PC-9 (cell line): ENCODE results near the gene VOPP1. TPM values are rescaled to one million over a fixed set of nuclear protein-coding genes. Genes with fewer than 3 reads are reported as not detected.

Experiments used
- BruUV-seq: library from RNA; stranded (reverse); fragments of 400-500 nt; replicated peaks from 2 replicates; lab custom pipeline; 2021; lab: Mats Ljungman, UMichigan
- CTCF ChIA-PET: fragments of 300-600 bp; sonication (Branson Sonifier 250); formaldehyde crosslinking; loops from one replicate; lab custom pipeline; 2022; ENCODE audit warnings: antibody characterized with exemption; lab: Charles Lee
- POLR2A ChIA-PET: fragments of 300-600 bp; sonication (Branson Sonifier 250); formaldehyde crosslinking; loops from one replicate; lab custom pipeline; 2022; ENCODE audit warnings: antibody characterized with exemption; ENCODE audit not compliant: unreplicated experiment; lab: Charles Lee
- DNase-seq, 2 experiments: peaks; one replicate each; pipeline versions ENCODE4 v3.0.0 to v3.0.0-alpha.2; 2015 to 2022; ENCODE audit warnings: mixed read lengths in 1 of 2
- H2AFZ ChIP-seq: fragments of 200-600 bp; sonication (generic); 2 replicates; pipeline ENCODE4 v1.8.1; 2017; ENCODE audit warnings: antibody characterized with exemption
- H3F3A ChIP-seq: fragments of 200-600 bp; sonication (generic); 2 replicates; pipeline ENCODE4 v1.8.1; 2017; ENCODE audit warnings: antibody characterized with exemption, mild to moderate bottlenecking, low read depth; ENCODE audit not compliant: insufficient read depth
- H3K27ac ChIP-seq: fragments of 200-600 bp; sonication (generic); 2 replicates; pipeline ENCODE4 v1.6.1; 2016; ENCODE audit warnings: mixed run types
- H3K27me3 ChIP-seq: fragments of 200-600 bp; sonication (generic); 2 replicates; pipeline ENCODE4 v1.6.1; 2016; ENCODE audit warnings: low read depth, mixed run types; ENCODE audit not compliant: insufficient read depth
- H3K36me3 ChIP-seq: fragments of 200-600 bp; sonication (generic); 2 replicates; pipeline ENCODE4 v1.6.1; 2016; ENCODE audit warnings: low read depth, mixed run types
- H3K4me1 ChIP-seq: fragments of 200-600 bp; sonication (generic); replicated peaks from 2 replicates; pipeline ENCODE4 v1.6.1; 2016; ENCODE audit warnings: mixed run types; ENCODE audit not compliant: insufficient read depth
- H3K4me2 ChIP-seq: fragments of 200-600 bp; sonication (generic); 2 replicates; pipeline ENCODE4 v1.6.1; 2017; ENCODE audit warnings: mixed run types
- H3K4me3 ChIP-seq: fragments of 200-600 bp; sonication (generic); 2 replicates; pipeline ENCODE4 v1.6.1; 2016; ENCODE audit warnings: mixed run types
- H3K79me2 ChIP-seq: fragments of 200-600 bp; sonication (generic); 2 replicates; pipeline ENCODE4 v1.6.1; 2017; ENCODE audit warnings: low read depth, mixed run types
- H3K9me2 ChIP-seq: fragments of 200-600 bp; sonication (generic); 2 replicates; pipeline ENCODE4 v1.8.1; 2017; ENCODE audit warnings: mild to moderate bottlenecking; ENCODE audit not compliant: insufficient read depth
- H3K9me3 ChIP-seq: fragments of 200-600 bp; sonication (generic); 2 replicates; pipeline ENCODE4 v1.8.1; 2016; ENCODE audit warnings: low read depth; ENCODE audit not compliant: insufficient read depth
- H4K20me1 ChIP-seq: fragments of 200-600 bp; sonication (generic); 2 replicates; pipeline ENCODE4 v1.8.1; 2017; ENCODE audit not compliant: insufficient read depth
- EZH2 ChIP-seq: fragments of 200-600 bp; sonication (generic); IDR thresholded peaks from 2 replicates; pipeline ENCODE4 v1.8.0; 2017; ENCODE audit warnings: antibody characterized with exemption, low read depth
- intact Hi-C: fragments of 100-400 bp; cut with micrococcal nuclease; formaldehyde crosslinking; loops from one replicate; pipeline ENCODE4 v1.10.0; 2022; ENCODE audit not compliant: unreplicated experiment
- total RNA-seq: library from RNA; stranded (reverse); gene quantifications from 2 replicates; pipeline ENCODE4 v1.2.3, GENCODE V29; 2021
- TF ChIP-seq, protein P1 (sequence below): fragments of 200-600 bp; sonication (generic); conservative IDR thresholded peaks from 2 replicates; pipeline ENCODE4 v1.6.1; 2017; ENCODE audit warnings: mixed run types, antibody characterized with exemption, mild to moderate bottlenecking, moderate library complexity

VOPP1 gene
- total RNA-seq, 1 experiment from 2014 or later = 207 TPM

DNA sequence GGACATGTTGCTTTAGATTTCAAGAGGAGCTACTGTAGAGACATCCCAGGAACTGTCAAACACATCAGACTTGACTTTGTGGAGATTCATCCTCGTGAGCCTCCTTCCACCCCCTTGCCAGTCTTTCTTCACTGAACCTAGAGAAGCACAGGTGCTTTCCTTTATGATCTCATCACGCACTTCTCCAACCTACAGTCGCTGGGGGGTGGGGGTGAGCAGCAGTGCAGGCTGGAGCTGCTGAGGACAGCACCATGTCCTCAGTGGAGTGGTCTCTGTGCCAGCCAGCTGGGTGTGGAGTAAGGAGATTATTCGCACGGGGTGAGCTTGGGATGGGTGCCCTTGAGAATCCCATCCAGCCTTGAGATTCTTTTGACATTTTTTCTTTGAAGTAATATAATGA lies 88.1 kb downstream of the VOPP1 start:
- H4K20me1 ChIP-seq = peaks cover 31% of the 10 kb centered on the region; the same call in 1 of the 2 replicates
- no peak overlapping the region for H3K27ac ChIP-seq
- H3K4me3 ChIP-seq = no peak overlapping the region
- H3K4me2 ChIP-seq = no peak overlapping the region
- intact Hi-C loops = no loop called here
- peaks cover 14% of the 10 kb centered on the region for H3F3A ChIP-seq
- no peaks in the 10 kb centered on the region for H3K27me3 ChIP-seq
- no TSS peak for BruUV-seq
- no peaks in the 10 kb centered on the region for H3K4me1 ChIP-seq
- H3K9me3 ChIP-seq = no peaks in the 10 kb centered on the region
- ChIA-PET CTCF (no interaction called here), POLR2A (no interaction called here)
- no peak for DNase-seq
- TF ChIP-seq, protein P1, sequence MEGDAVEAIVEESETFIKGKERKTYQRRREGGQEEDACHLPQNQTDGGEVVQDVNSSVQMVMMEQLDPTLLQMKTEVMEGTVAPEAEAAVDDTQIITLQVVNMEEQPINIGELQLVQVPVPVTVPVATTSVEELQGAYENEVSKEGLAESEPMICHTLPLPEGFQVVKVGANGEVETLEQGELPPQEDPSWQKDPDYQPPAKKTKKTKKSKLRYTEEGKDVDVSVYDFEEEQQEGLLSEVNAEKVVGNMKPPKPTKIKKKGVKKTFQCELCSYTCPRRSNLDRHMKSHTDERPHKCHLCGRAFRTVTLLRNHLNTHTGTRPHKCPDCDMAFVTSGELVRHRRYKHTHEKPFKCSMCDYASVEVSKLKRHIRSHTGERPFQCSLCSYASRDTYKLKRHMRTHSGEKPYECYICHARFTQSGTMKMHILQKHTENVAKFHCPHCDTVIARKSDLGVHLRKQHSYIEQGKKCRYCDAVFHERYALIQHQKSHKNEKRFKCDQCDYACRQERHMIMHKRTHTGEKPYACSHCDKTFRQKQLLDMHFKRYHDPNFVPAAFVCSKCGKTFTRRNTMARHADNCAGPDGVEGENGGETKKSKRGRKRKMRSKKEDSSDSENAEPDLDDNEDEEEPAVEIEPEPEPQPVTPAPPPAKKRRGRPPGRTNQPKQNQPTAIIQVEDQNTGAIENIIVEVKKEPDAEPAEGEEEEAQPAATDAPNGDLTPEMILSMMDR = no peak
- TF ChIP-seq EZH2 = no peak
- no peaks in the 10 kb centered on the region for H3K79me2 ChIP-seq
- H3K36me3 ChIP-seq = peaks cover 15% of the 10 kb centered on the region; the same call in 1 of the 2 replicates
- no peak overlapping the region for H2AFZ ChIP-seq
- no peaks in the 10 kb centered on the region for H3K9me2 ChIP-seq

DNA sequence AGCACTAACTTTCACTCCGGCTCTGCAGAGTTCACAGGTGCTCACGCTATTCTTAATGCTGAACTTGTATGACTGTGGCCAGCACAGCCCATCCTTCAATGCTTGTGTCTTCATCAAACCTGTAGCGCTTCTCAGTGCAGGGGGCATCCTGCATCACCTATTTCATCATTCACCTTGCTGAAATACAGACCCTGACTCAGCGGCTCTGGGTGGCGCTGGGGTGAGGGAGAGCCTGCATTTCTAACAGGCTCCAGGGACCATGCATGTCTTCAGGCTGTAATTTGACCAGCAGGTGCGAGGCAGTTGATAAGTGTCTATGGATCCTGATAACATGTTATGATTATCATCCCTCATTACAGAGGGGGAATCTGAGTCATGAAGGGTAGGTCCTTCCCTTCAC lies 89.3 kb downstream of the VOPP1 start:
- peaks cover 26% of the 10 kb centered on the region for H4K20me1 ChIP-seq

DNA sequence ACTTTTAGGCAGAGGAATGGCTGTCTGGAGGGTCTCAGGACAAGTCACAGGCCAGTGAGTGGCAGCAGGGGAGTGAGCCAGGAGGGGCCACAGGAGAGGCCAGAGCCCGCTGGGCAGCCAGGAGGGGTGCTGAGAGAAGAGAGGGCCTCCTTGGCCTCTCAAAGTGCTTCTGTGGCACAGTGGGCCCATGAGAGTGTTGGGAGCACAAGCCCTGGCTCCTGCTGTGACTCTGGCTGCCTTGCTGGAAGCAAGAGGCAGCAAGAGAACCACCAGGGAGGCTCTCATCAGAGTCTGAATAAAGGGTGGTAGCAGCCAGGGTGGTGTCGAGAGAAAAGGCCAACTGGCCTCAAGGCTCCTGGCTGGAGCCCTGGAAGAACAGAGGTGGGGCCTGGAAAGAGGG lies 91.1 kb downstream of the VOPP1 start:
- Histone ChIP-seq H4K20me1 (peaks cover 29% of the 10 kb centered on the region), H3K9me3 (no peaks in the 10 kb centered on the region), H2AFZ (no peak overlapping the region), H3K27me3 (no peaks in the 10 kb centered on the region), H3K4me3 (no peak overlapping the region), H3K9me2 (no peaks in the 10 kb centered on the region), H3F3A (peaks cover 14% of the 10 kb centered on the region), H3K36me3 (peaks cover 15% of the 10 kb centered on the region; the same call in 1 of the 2 replicates), H3K79me2 (no peaks in the 10 kb centered on the region), H3K4me1 (no peaks in the 10 kb centered on the region), H3K4me2 (no peak overlapping the region), H3K27ac (no peak overlapping the region)
- ChIA-PET CTCF (no interaction called here), POLR2A (no interaction called here)
- DNase-seq = no peak
- TF ChIP-seq, protein P1 = no peak
- TF ChIP-seq EZH2 = no peak
- intact Hi-C loops = no loop called here
- no TSS peak for BruUV-seq

More for the DNA sequence above, 89.3 kb downstream of the VOPP1 start:
- Histone ChIP-seq H3K27me3 (no peaks in the 10 kb centered on the region), H3K27ac (no peak overlapping the region), H2AFZ (no peak overlapping the region), H3K4me3 (no peak overlapping the region), H3K4me1 (no peaks in the 10 kb centered on the region), H3K9me3 (no peaks in the 10 kb centered on the region), H3F3A (peaks cover 14% of the 10 kb centered on the region), H3K4me2 (no peak overlapping the region), H3K36me3 (peaks cover 15% of the 10 kb centered on the region; the same call in 1 of the 2 replicates), H3K9me2 (no peaks in the 10 kb centered on the region), H3K79me2 (no peaks in the 10 kb centered on the region)
- TF ChIP-seq EZH2 = no peak
- TF ChIP-seq, protein P1 = no peak
- CTCF ChIA-PET = no interaction called here
- POLR2A ChIA-PET = no interaction called here
- no peak for DNase-seq
- BruUV-seq = no TSS peak
- intact Hi-C loops = no loop called here
